Loucy (cell line): ENCODE results near the gene FOXP3.

Experiments
- H2AFZ ChIP-seq: fragments of 200-600 bp; sonication (generic); 2 replicates; pipeline ENCODE4 v1.6.0; 2016; ENCODE audit warnings: antibody characterized with exemption, mild to moderate bottlenecking, low read length, moderate library complexity
- H3F3A ChIP-seq: fragments of 200-600 bp; 2 replicates; pipeline ENCODE4 v1.6.0; 2016; ENCODE audit warnings: antibody characterized with exemption, low read depth, mild to moderate bottlenecking
- H3K27me3 ChIP-seq: fragments of 200-600 bp; sonication (generic); 2 replicates; pipeline ENCODE4 v1.6.1; 2014; ENCODE audit warnings: low read length, mild to moderate bottlenecking; ENCODE audit not compliant: insufficient read depth, poor library complexity, severe bottlenecking
- H3K36me3 ChIP-seq: fragments of 200-600 bp; sonication (generic); 2 replicates; pipeline ENCODE4 v1.6.1; 2016; ENCODE audit warnings: low read length; ENCODE audit not compliant: insufficient read depth
- H3K4me1 ChIP-seq: fragments of 200-600 bp; sonication (generic); 2 replicates; pipeline ENCODE4 v1.5.1; 2014; ENCODE audit warnings: low read length, mild to moderate bottlenecking; ENCODE audit not compliant: insufficient read depth, poor library complexity, severe bottlenecking
- H3K4me2 ChIP-seq: fragments of 200-600 bp; sonication (generic); 2 replicates; pipeline ENCODE4 v1.6.0; 2014; ENCODE audit warnings: antibody characterized with exemption, low read length, low read depth, mild to moderate bottlenecking; ENCODE audit not compliant: poor library complexity, severe bottlenecking
- H3K4me3 ChIP-seq: fragments of 200-600 bp; sonication (generic); 2 replicates; pipeline ENCODE4 v1.5.1; 2014; ENCODE audit warnings: low read length, mild to moderate bottlenecking, mixed read lengths; ENCODE audit not compliant: poor library complexity, severe bottlenecking
- H3K79me2 ChIP-seq: fragments of 200-600 bp; sonication (generic); 2 replicates; pipeline ENCODE4 v1.6.1; 2014; ENCODE audit warnings: low read length; ENCODE audit not compliant: insufficient read depth
- H3K9ac ChIP-seq: fragments of 200-600 bp; sonication (generic); 2 replicates; pipeline ENCODE4 v1.6.0; 2014; ENCODE audit warnings: mild to moderate bottlenecking, low read depth, low read length, moderate library complexity; ENCODE audit not compliant: poor library complexity, severe bottlenecking
- H3K9me2 ChIP-seq: fragments of 200-600 bp; sonication (generic); replicated peaks from 2 replicates; pipeline ENCODE4 v1.6.1; 2016; ENCODE audit warnings: low read depth, low read length, mixed read lengths
- H3K9me3 ChIP-seq: fragments of 200-600 bp; sonication (generic); 2 replicates; pipeline ENCODE4 v1.6.1; 2014; ENCODE audit warnings: mild to moderate bottlenecking, antibody characterized with exemption, low read length, low read depth; ENCODE audit not compliant: insufficient read depth
- H4K20me1 ChIP-seq: fragments of 200-600 bp; sonication (generic); 2 replicates; pipeline ENCODE4 v1.6.0; 2014; ENCODE audit warnings: antibody characterized with exemption, low read length, mild to moderate bottlenecking; ENCODE audit not compliant: insufficient read depth, poor library complexity, severe bottlenecking
- CTCF ChIP-seq: fragments of 200-600 bp; sonication (generic); conservative IDR thresholded peaks from 2 replicates; pipeline ENCODE4 v1.5.1; 2014; ENCODE audit warnings: mild to moderate bottlenecking, antibody characterized with exemption, low read length
- EZH2phosphoT487 ChIP-seq: fragments of 200-600 bp; IDR thresholded peaks from 2 replicates; pipeline ENCODE4 v1.6.1; 2018; ENCODE audit warnings: antibody characterized with exemption, mild to moderate bottlenecking, moderate library complexity, borderline replicate concordance

FOXP3 gene

GRCh38 chrX:49221868-49222267, 42.6 kb downstream of the FOXP3 start:
- TF ChIP-seq CTCF (no peak), EZH2phosphoT487 (no peak)
- H3K9ac ChIP-seq = no peak overlapping the region
- no peaks in the 10 kb centered on the region for H3K9me3 ChIP-seq
- H3K79me2 ChIP-seq = no peaks in the 10 kb centered on the region
- no peaks in the 10 kb centered on the region for H3K4me1 ChIP-seq
- no peak overlapping the region for H3K4me3 ChIP-seq
- H2AFZ ChIP-seq = no peak overlapping the region
- H3K9me2 ChIP-seq = no peaks in the 10 kb centered on the region
- H3K36me3 ChIP-seq = no peaks in the 10 kb centered on the region
- H3K27me3 ChIP-seq = no peaks in the 10 kb centered on the region
- H3K4me2 ChIP-seq = no peak overlapping the region
- no peaks in the 10 kb centered on the region for H3F3A ChIP-seq
- no peaks in the 10 kb centered on the region for H4K20me1 ChIP-seq

GRCh38 chrX:49220100-49220499, 44.4 kb downstream of the FOXP3 start:
- Histone ChIP-seq H3K79me2 (no peaks in the 10 kb centered on the region), H4K20me1 (no peaks in the 10 kb centered on the region), H3K9me2 (no peaks in the 10 kb centered on the region), H3K4me3 (no peak overlapping the region), H3K4me2 (no peak overlapping the region), H3F3A (no peaks in the 10 kb centered on the region), H3K27me3 (no peaks in the 10 kb centered on the region), H3K36me3 (no peaks in the 10 kb centered on the region), H3K4me1 (no peaks in the 10 kb centered on the region), H3K9ac (no peak overlapping the region), H3K9me3 (no peaks in the 10 kb centered on the region), H2AFZ (no peak overlapping the region)
- TF ChIP-seq EZH2phosphoT487 (no peak), CTCF (no peak)

GRCh38 chrX:49214996-49215526, 49.4 kb downstream of the FOXP3 start:
- Histone ChIP-seq H3K27me3 (no peaks in the 10 kb centered on the region), H3K4me2 (no peak overlapping the region), H3K4me3 (no peak overlapping the region), H3K79me2 (no peaks in the 10 kb centered on the region), H3K9me3 (no peaks in the 10 kb centered on the region), H3K9me2 (no peaks in the 10 kb centered on the region), H4K20me1 (no peaks in the 10 kb centered on the region), H2AFZ (no peak overlapping the region), H3F3A (no peaks in the 10 kb centered on the region), H3K4me1 (no peaks in the 10 kb centered on the region), H3K36me3 (no peaks in the 10 kb centered on the region), H3K9ac (no peak overlapping the region)
- TF ChIP-seq EZH2phosphoT487 (no peak), CTCF (no peak)
